Measurements from ENCODE around the gene AIF1. TPM values are rescaled to one million over a fixed set of nuclear protein-coding genes. Genes with fewer than 3 reads are reported as not detected.

Gene AIF1
- total RNA-seq, 6 experiments from 2014 or later, result not detected

- peaks cover 4% of the 10 kb centered on the region for H3K27me3 Mint-ChIP-seq (ENCODE audit: insufficient read depth)
- peaks cover 70% of the 10 kb centered on the region for H3K4me1 Mint-ChIP-seq (ENCODE audit: low read depth)
- H3K9me3 Mint-ChIP-seq, result no peaks in the 10 kb centered on the region
- H3K27ac Mint-ChIP-seq, result peak overlapping the region; percentile 98
- no peak for TF ChIP-seq CTCF (IDR thresholded peaks at IDR 0.05)
- no peak for DNase-seq
- H3K36me3 Mint-ChIP-seq (ENCODE audit: low read depth), result peaks cover 41% of the 10 kb centered on the region
- peak overlapping the region; percentile 95 for H3K4me3 Mint-ChIP-seq
These were observed 48.3 kb downstream of the AIF1 start for GRCh38 chr6:31663126-31663960.

- peaks cover 41% of the 10 kb centered on the region for H3K36me3 Mint-ChIP-seq (ENCODE audit: low read depth)
- H3K9me3 Mint-ChIP-seq, result no peaks in the 10 kb centered on the region
- H3K27me3 Mint-ChIP-seq (ENCODE audit: insufficient read depth), result peaks cover 4% of the 10 kb centered on the region
- peak overlapping the region; percentile 95 for H3K4me3 Mint-ChIP-seq
- H3K4me1 Mint-ChIP-seq (ENCODE audit: low read depth), result peaks cover 69% of the 10 kb centered on the region
- H3K27ac Mint-ChIP-seq, result peak overlapping the region; percentile 98
- TF ChIP-seq CTCF (IDR thresholded peaks at IDR 0.05), result peak; percentile 30; the same call in 1 of the 2 replicates
- peak; percentile 76 for DNase-seq
These were observed 49.1 kb downstream of the AIF1 start for GRCh38 chr6:31663961-31664789.

- Mint-ChIP-seq H3K27ac (peak within 1 kb of the TSS; percentile 98), H3K36me3 (ENCODE audit: low read depth) (peaks cover 40% of the 10 kb centered on the region), H3K4me3 (peak within 1 kb of the TSS; percentile 95), H3K27me3 (ENCODE audit: insufficient read depth) (peaks cover 4% of the 10 kb centered on the region), H3K9me3 (no peaks in the 10 kb centered on the region), H3K4me1 (ENCODE audit: low read depth) (peaks cover 67% of the 10 kb centered on the region)
- TF ChIP-seq CTCF (IDR thresholded peaks at IDR 0.05), result peak; percentile 10; the same call in 1 of the 2 replicates
- peak; percentile 95 for DNase-seq
These were observed 49.9 kb downstream of the AIF1 start, which contains the start of gene GPANK1 for GRCh38 chr6:31664790-31665500. Gene GPANK1 (minus strand): TSS chr6:31664997. CDS start chr6:31664478, 519 bp downstream.

- DNase-seq, result peak; percentile 97
- Mint-ChIP-seq H3K9me3 (no peaks in the 10 kb centered on the region), H3K27ac (peak within 1 kb of the TSS; percentile 98), H3K36me3 (ENCODE audit: low read depth) (peaks cover 46% of the 10 kb centered on the region), H3K4me1 (ENCODE audit: low read depth) (peaks cover 70% of the 10 kb centered on the region), H3K4me3 (peak within 1 kb of the TSS; percentile 95), H3K27me3 (ENCODE audit: insufficient read depth) (peaks cover 4% of the 10 kb centered on the region)
- TF ChIP-seq CTCF (IDR thresholded peaks at IDR 0.05), result peak; percentile 47
These were observed 50.7 kb downstream of the AIF1 start, which contains the start of gene CSNK2B for GRCh38 chr6:31665501-31666336. Gene CSNK2B (plus strand): TSS chr6:31666080. CDS start chr6:31666832, 752 bp downstream.

Data from HFFc6 (cell line).